Ishikawa (cell line): ENCODE measurements around the gene EVA1A.

ENCODE experiments used
- CEBPB ChIP-seq: IDR thresholded peaks from 2 replicates; pipeline ENCODE4 v1.6.1; 2012
- EGR1 ChIP-seq: IDR thresholded peaks from 2 replicates; pipeline ENCODE4 v1.6.1; 2012
- EP300 ChIP-seq: IDR thresholded peaks from 2 replicates; pipeline ENCODE4 v1.6.1; 2012; ENCODE audit warnings: borderline replicate concordance

DNA sequence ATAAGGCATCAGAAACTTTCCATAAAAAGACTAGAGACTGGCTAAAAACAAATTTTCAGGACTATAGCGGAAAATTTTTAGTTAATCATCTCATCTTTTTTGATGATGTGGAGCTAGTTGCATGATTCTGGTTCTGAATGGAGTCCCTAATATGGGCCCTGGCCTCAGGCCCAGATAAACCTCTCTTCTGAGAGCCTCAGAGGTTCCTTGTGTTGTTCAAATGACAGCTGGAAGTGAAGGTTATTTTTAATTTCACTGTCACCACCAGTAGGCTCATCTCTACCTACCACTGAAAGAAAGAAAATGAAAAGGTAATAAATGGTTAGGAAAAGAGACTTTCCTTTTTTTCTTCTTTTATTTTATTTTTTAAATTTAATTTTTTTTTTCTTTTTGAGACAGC lies 75.9 kb downstream of the EVA1A start:
- TF ChIP-seq EP300: no peak
- TF ChIP-seq EGR1: no peak
- TF ChIP-seq CEBPB: no peak
